Left cardiac atrium (tissue), 4 donors: ENCODE data around the gene TMPRSS4. TPM values are rescaled to one million over a fixed set of nuclear protein-coding genes. Genes with fewer than 3 reads are reported as not detected.

Source experiments
- ATAC-seq, 2 donors: fragments of 200-7000 bp; cut with Tn5 transposase; one replicate each; pipeline ENCODE4 v1.9.1; 2020; ENCODE audit warnings: mild to moderate bottlenecking in 2 of 2, moderate library complexity in 2 of 2
- DNase-seq: peaks from one replicate; pipeline ENCODE4 v3.0.0-alpha.2; 2020
- intact Hi-C, 2 donors: fragments of 100-400 bp; cut with DNase I; formaldehyde crosslinking; loops; one replicate each; pipeline versions ENCODE4 v1.14.1 to v1.15.1; 2022 to 2023
- total RNA-seq, 2 donors: library from RNA; stranded (reverse); fragmentation: NEBNext Ultra II Directional; extraction: Animal tissue kit (Norgen Biotek cat#: 25700); gene quantifications; one replicate each; pipeline ENCODE4 v1.2.1, GENCODE V29; 2021
- donor health status: DM: no; HTN: yes; CAD: no.
- donor health status: DM: no; HTN: yes; CAD: no; lungs with severe emphysema.
- donor health status: DM: yes; HTN: yes; CAD: no.
- donor health status: Dilated cardiomyopathy.

TMPRSS4 gene
- total RNA-seq, 2 donors from 2014 or later: not detected

DNA sequence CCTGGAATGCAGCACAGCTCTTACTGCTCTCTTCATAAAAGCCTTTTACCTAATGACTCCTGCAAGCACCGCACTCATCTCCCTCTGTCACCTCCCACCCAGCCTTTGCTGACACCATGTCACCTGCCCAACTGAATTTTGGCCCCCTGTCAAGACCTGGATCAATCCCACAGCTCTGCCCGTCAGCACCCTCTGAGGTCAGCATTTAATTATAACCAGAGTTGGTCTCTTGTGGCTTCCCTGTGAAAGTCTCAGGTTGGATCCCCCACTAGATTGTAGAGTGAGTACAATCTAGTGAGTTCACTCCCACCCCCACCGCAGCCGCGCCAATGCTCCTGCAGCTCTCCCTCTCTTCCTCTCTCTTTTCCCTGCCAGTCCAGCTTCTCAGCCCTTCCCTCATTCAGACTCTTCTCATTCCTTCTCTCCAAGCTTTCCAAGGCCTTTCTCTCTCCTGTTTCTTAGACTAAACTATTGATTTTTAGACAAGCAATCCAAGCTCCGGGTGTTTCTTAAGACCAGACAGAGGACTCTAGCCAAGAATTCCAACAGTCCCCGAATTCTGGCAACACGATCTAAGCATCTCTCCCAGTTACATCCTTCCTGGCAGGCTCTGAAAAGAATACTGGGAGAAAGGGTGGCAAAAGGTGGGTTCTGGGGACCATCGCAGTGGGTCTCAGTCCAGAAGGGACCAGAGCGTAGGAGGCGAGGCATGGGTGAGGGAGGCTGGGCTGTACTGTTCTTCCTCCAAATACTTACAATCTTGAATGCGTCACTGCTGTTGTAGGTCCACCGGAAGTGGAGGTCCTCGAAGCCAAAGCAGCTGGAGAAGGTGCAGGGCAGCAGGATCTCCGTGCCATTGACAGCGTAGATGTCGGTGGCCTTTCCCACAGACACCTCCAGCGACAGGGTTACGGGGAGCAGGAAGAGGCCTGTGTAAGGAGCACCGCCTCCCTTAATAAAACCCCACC is 67.7 kb downstream of the TMPRSS4 start:
- ATAC-seq: no peak
- intact Hi-C loops: loop anchor here (1.0 to 5.0 kb wide), 2 partner anchors 147 to 148 kb away; no protein-coding TSS in a partner anchor

DNA sequence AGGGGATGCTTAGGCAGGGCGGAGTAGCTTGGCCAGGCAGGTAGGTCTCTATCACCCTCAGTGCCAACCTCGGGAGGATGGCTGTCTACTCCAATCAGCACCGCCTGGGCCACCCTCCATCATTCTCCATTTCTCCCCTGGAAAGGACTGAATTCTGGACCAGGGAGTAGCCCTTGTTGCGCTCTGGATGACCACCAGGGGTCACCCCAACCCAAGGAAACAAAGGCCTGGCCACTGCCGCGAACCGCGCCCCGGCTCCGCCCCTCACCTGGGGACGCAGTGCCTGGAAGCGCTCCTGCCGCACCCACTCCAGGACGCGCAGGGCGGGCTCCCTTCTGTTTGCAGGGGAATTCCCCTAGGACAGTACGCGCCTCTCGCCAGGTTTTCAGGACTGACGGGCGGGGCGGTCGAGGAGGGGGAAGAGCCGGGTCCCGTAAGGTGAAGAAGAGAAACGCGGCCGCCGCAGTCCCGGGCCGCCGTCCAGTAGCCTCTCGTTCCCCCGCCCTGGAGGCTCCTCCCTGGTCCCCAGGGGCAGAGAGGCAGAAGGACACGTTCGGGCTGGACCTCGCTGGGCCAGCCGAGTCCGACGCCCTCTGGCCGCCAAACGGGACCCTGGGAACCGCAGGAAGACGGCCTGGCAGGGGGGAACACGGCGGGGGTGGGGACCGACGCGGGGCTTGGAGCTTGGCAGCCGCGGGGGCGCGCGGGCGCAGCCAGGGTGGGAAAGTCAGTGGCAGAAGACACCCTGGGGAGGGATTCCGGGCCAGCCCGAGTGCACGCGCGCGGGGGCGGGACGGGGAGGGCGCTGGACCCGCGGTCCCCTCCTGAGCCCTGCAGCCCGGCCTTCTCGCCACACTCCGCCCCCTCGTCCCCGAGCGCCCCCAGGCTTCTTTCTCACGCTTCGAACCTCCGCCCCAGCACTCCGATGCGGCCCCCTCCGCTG is 68.7 kb downstream of the TMPRSS4 start:
- peak; percentile 89 to 90 for ATAC-seq
- intact Hi-C loops: loop anchor here (1.0 to 5.0 kb wide), 2 partner anchors 146 to 147 kb away; no protein-coding TSS in a partner anchor

More for the DNA sequence above, 67.7 kb downstream of the TMPRSS4 start:
- DNase-seq: no peak

GRCh38 chr11:118146554-118146953 is 69.7 kb downstream of the TMPRSS4 start:
- ATAC-seq: no peak
- no peak for DNase-seq

More for the DNA sequence above, 68.7 kb downstream of the TMPRSS4 start:
- peak; percentile 84 for DNase-seq

GRCh38 chr11:118147502-118147901 is 70.6 kb downstream of the TMPRSS4 start:
- intact Hi-C loops: loop anchor here in 1 of 2 donors (5.0 kb wide), 1 partner anchor 145 kb away; no protein-coding TSS in a partner anchor
- DNase-seq (no peak), ATAC-seq (no peak)

More at GRCh38 chr11:118146554-118146953, 69.7 kb downstream of the TMPRSS4 start:
- intact Hi-C loops: loop anchor here in 1 of 2 donors (5.0 kb wide), 1 partner anchor 146 kb away; no protein-coding TSS in a partner anchor

- no peak for ATAC-seq
- intact Hi-C loops: loop anchor here in 1 of 2 donors (5.0 kb wide), 1 partner anchor 144 kb away; no protein-coding TSS in a partner anchor
- DNase-seq: no peak
These were observed 71.4 kb downstream of the TMPRSS4 start for GRCh38 chr11:118148240-118148639.

- DNase-seq: no peak
- intact Hi-C loops: loop anchor here in 1 of 2 donors (5.0 kb wide), 1 partner anchor 143 kb away; no protein-coding TSS in a partner anchor
- no peak for ATAC-seq
These were observed 72.0 kb downstream of the TMPRSS4 start for GRCh38 chr11:118148856-118149255.

GRCh38 chr11:118149493-118149892 is 72.6 kb downstream of the TMPRSS4 start:
- no peak for ATAC-seq
- DNase-seq: no peak
- intact Hi-C loops: loop anchor here in 1 of 2 donors (5.0 kb wide), 1 partner anchor 143 kb away; no protein-coding TSS in a partner anchor

DNA sequence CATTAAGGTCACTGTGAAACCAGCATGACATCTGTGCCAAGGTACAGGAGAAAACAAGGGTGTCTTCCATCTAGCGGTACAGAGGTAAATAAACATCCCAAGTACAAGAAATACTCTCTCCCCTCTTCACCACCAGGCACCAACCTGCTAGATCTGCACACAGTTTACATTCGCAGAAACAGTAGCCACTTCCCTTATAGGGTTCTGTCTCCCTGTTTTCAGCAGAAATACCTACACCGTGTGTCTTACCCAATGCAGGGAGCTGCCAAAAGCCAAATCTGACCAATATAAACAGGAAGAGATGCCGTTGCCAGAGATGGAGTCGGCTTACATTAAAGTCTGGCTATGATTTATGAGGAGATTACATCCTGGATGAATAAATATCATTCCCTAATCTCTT is 74.6 kb downstream of the TMPRSS4 start:
- DNase-seq (no peak), ATAC-seq (no peak)
- intact Hi-C loops: no loop called here

DNA sequence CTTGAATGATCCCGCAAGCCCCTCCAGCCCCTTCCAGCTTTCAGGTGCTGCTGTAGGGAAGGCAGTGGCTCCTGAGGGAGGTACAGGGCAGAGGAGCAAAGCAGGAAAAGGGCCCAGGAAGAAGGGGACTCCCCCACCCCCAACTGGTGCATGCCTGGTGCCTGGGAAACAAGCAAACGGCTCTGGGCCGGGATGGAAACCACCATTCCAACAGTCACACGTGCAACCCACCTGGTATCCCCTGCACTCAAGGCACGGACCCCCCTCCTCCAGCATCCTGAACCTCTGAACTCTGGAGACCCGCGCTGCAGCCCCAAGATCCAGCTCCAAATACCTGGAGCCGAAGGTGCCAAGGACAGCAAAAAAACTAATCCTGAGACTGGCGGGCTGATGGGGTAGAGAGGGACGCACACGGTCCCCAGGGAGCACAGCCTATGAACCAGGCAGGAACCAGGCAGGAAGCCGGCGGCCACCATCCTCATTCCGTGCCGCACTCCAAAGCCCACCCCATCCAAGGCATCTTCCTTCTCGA is 75.2 kb downstream of the TMPRSS4 start:
- DNase-seq: no peak
- ATAC-seq: peak in 1 of 2 donors; percentile 2

DNA sequence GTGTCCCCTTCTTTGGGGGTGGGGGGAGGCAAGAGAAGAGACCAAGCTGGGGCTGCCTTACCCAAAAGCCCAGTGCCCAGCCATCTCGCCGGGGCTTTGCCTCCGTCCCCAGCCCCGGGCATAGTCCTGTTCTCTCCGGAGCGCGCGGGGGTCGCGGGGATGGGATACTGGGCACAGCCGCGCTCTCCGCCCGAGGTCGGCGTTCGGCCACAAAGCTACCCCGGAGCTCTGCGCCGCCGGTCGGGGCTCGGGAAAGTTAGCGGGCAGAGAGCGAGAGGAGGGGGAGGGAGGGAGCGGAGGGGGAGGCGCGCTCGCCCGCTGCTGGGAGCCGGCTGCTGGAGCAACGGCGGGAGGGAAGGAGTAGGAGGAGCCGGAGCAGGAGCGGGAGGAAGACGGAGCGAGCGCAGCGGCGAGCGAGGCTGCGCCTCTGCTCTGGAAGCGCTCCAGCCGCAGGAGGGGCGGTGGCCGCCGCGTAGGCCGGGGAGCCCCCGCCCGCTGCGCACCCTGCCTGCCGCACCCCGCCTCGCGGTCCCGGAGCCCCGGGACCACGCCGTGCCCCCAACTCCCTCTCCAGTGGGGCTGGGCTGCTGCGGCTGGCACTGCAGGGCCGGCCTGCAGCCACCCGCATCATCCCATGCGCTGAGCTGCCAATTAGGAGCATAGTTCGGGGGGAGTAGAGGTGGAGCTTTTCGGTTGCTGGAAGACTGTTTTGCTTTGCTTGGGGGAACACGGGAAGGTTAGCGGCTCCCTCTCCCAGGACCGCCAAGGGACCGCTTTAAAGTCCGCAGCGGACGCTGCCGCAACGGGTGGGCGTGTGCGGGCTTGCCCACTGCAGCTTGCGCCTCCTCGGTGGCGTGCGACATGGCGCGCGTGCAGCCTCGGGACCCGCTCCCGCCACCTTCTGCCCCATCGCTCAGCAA is 75.9 kb downstream of the TMPRSS4 start, which contains the start of gene SCN4B:
SCN4B (minus strand) TSS at position 272 of the 920 bp plus-strand sequence; CDS start at position 122, 150 bp downstream.
- ATAC-seq: peak; percentile 86 to 92
- intact Hi-C loops: no loop called here
- peak; percentile 74 for DNase-seq

More for the DNA sequence above, 75.2 kb downstream of the TMPRSS4 start:
- intact Hi-C loops: no loop called here

- ATAC-seq: no peak
These were observed 76.6 kb downstream of the TMPRSS4 start for GRCh38 chr11:118153516-118153915.

DNA sequence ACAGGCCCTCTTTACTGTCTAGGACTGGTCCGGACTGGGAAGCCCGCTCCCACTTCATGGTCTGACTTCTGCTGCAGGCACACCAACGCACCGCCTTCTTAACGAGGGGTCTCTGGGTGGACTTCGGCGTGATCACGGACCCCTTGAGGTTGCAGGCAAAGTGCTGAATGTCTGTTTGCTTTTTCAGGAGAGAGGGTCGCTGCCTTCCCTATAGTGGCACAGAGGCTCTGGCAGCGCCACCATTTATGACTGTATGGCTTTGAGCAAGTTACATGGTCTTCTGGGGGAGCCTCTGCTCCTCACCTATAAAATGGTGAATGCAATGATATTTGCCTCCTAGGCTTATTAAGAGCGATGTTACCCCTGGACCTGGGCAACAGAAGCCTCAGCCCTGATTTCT is 77.1 kb downstream of the TMPRSS4 start:
- DNase-seq (no peak), ATAC-seq (no peak)
- intact Hi-C loops: no loop called here

More at GRCh38 chr11:118153516-118153915, 76.6 kb downstream of the TMPRSS4 start:
- no peak for DNase-seq
- intact Hi-C loops: no loop called here

- DNase-seq: no peak
- ATAC-seq: no peak
- intact Hi-C loops: no loop called here
These were observed 77.8 kb downstream of the TMPRSS4 start for GRCh38 chr11:118154641-118155040.

DNA sequence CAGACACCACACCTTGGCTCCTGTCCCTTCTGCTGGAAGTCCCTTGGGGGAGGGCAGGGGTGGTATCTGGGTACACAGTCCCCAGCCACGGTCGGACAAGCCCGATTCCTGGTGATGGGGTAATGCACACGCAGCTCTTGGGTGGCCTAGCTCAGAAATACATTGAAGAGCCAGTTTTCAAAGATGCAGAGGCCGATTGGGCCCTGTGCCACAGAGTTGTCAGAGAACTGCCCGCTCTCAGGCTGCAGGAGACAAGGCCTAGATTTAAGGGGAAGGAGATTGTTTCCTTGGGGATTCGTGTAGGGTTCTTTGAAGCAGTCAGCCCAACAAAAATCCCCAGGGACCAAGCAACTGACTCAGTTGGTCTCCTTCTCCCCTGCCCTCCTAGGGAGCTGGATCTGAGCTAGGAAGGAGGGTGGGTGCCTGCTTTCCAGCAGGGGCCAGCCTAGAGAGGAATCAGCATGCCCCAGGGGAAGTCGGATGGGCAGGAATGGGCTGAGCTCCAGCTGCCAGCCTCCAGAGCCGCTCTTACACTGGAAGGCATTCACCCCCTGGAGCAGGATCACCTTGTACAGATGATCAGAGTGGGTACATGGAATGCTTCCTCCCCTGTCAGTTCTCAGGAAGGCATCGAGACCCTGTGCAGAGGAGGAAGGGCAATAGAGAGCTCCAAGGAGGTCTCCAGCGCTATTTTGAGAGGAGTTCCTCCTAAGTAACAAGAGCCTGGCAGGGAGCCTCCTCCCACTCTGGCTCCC is 79.1 kb downstream of the TMPRSS4 start:
- intact Hi-C loops: no loop called here
- no peak for ATAC-seq
- no peak for DNase-seq

DNA sequence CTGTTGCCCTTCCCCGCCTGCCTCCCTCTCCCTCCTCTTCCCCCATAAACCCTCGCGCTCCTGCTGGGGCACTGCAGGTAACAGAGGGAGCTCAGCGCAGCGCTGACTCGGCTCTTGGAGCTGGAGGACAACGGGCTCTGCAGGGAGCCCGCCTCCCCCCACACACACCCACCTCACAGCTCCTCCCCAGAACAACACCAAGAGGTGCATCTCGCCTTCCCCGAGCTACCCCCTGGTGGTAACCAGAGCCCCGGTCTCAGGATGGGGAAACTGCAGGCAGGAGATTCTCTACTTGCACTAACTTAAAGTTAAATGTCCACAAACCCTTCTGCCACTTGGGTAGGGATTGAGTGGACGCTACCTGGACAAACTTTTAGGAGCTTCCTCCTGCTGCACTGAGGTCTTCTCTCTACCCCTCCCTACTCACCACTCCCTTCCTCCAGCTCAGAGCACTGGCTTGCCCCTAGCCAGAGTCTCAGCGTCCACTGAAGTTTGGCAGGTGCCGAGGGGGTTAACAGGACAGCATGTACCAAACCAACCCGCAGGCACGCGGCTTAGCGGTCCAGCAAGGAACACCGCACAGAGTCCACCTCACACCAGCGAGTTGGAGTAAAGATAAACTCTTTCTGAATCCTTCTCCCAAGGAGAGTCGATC is 79.8 kb downstream of the TMPRSS4 start:
- DNase-seq (no peak), ATAC-seq (peak in 1 of 2 donors; percentile 20)
- intact Hi-C loops: no loop called here

GRCh38 chr11:118157186-118157895 is 80.5 kb downstream of the TMPRSS4 start:
- DNase-seq (no peak), ATAC-seq (no peak)
- intact Hi-C loops: no loop called here
